ENCODE results near the gene TBC1D14. TPM values are rescaled to one million over a fixed set of nuclear protein-coding genes. Genes with fewer than 3 reads are reported as not detected.
A peak's percentile ranks its signal among the peaks of the same experiment; 100 is the strongest.

Gene TBC1D14
- total and polyA plus RNA-seq, 10 donors: 13.7 to 114 (median 68.4) TPM

DNA sequence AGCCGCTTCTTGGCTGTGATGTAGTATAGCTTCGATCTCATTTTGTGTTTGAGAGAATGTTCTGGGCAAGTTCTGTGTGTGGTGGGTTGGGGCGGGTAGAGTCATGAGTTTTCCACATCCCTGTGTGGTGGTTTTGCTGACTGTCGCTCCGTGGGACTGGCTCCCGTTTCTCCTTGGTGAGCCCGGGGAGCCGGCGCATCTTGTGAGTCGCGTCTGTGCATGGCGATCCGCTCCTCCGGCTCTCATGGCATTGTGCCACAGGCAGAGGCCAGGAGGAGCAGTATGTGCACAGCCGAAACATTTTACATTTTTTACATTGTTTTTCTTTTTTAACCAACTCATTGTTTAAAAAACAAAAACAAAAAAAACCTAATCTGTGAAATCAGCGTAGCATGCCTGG is 27.7 kb upstream of the TBC1D14 start:
- Histone ChIP-seq H3K27me3 (replicated peaks in 1 of 7) (no peaks in the 10 kb centered on the region), H3K36me3 (peaks cover 3 to 74% (median 52%) of the 10 kb centered on the region in 6 donors), H3K27ac (no peak overlapping the region), H3K9me3 (no peaks in the 10 kb centered on the region), H3K4me3 (no peak overlapping the region), H3K4me1 (peaks cover 9 to 20% (median 14%) of the 10 kb centered on the region in 6 donors)
- DNase-seq: no peak
- 90 to 97% (median 93%) methylated on average over 16 of the region's 16 CpGs for WGBS, 5 donors
- TF ChIP-seq POLR2A (IDR thresholded peaks at IDR 0.05): no peak
- TF ChIP-seq POLR2AphosphoS5 (IDR thresholded peaks at IDR 0.05): peak in 1 of 3 donors; percentile 33
- intact Hi-C loops (cut with DNase I; ENCODE audit: low total_unique reads): no loop called here

DNA sequence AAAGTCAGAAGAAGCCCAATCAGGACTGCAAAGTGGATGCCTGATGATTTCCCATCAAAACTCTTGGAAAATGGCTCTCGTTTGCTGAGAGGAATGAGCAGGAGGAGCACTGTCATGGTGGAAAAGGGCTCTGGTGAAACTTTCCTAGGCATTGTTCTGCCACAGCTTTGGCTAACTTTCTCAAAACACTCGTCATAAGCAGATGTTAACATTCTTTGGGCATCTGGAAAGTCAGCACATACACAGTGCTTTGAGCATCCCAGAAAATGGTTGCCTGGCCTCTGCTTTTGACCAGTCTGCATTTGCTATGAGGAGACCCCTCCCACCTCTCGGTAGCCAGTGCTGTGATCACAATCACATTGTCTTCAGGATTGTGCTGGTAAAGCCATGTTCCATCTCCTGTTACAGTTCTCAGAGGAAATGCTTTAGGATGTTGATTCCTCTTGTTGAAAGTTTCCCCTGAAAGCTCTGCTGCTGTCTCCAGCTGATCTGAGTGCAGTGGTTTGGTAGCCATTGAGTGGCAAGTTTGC is 25.2 kb upstream of the TBC1D14 start:
- Histone ChIP-seq H3K27ac (no peak overlapping the region), H3K4me1 (peaks cover 21 to 42% (median 35%) of the 10 kb centered on the region in 6 donors), H3K4me3 (no peak overlapping the region), H3K9me3 (no peaks in the 10 kb centered on the region), H3K36me3 (peaks cover 3 to 49% (median 32%) of the 10 kb centered on the region in 6 donors), H3K27me3 (replicated peaks in 1 of 7) (no peaks in the 10 kb centered on the region)
- DNase-seq: no peak
- 87 to 95% (median 91%) methylated on average over 3 of the region's 3 CpGs for WGBS, 5 donors
- TF ChIP-seq POLR2AphosphoS5 (IDR thresholded peaks at IDR 0.05): peak in 1 of 3 donors; percentile 7
- TF ChIP-seq, protein P1, sequence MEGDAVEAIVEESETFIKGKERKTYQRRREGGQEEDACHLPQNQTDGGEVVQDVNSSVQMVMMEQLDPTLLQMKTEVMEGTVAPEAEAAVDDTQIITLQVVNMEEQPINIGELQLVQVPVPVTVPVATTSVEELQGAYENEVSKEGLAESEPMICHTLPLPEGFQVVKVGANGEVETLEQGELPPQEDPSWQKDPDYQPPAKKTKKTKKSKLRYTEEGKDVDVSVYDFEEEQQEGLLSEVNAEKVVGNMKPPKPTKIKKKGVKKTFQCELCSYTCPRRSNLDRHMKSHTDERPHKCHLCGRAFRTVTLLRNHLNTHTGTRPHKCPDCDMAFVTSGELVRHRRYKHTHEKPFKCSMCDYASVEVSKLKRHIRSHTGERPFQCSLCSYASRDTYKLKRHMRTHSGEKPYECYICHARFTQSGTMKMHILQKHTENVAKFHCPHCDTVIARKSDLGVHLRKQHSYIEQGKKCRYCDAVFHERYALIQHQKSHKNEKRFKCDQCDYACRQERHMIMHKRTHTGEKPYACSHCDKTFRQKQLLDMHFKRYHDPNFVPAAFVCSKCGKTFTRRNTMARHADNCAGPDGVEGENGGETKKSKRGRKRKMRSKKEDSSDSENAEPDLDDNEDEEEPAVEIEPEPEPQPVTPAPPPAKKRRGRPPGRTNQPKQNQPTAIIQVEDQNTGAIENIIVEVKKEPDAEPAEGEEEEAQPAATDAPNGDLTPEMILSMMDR (IDR thresholded peaks at IDR 0.05 in 8 of 11, conservative IDR thresholded peaks at IDR 0.05 in 3 of 11): no peak
- intact Hi-C loops (cut with DNase I; ENCODE audit: low total_unique reads): no loop called here

DNA sequence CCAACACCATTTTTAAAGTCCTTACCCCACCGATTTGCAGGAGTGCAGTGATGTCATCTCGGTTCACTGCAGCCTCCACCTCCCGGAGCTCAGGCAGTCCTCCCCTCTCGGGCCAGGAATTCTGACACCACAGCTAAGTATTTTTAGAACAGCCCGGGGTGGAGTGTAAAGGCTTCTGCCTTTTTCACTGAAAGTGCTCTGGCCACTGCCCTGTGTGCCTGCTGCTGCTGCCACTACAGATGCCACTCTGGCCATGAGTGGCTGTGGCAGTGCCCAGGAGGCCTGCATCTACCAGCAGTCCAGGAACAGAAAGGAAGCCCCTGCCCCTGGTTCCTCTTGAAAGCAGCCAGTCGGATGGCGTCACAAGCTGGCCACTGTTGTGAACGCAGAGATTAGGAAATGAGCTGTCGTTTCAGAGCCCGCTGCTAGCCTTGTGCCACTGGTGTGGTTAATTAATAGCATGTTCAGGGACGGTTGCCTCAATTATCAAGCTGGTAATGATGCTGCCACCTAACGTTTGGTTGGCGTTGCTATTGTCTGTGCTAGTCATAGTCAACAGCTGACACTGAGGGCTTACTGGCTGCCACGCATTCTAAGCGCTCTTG is 23.6 kb upstream of the TBC1D14 start:
- Histone ChIP-seq H3K4me1 (peaks cover 21 to 53% (median 36%) of the 10 kb centered on the region in 6 donors), H3K4me3 (no peak overlapping the region), H3K27me3 (replicated peaks in 1 of 7) (no peaks in the 10 kb centered on the region), H3K27ac (peak overlapping the region; percentile 12 to 87 (median 70)), H3K36me3 (peaks cover 3 to 36% (median 21%) of the 10 kb centered on the region in 6 donors), H3K9me3 (peaks cover 0 to 14% (median 8%) of the 10 kb centered on the region in 8 donors)
- DNase-seq: peak; percentile 89
- 30 to 46% (median 39%) methylated on average over 12 to 15 of the region's 15 CpGs for WGBS, 5 donors
- intact Hi-C loops (cut with DNase I; ENCODE audit: low total_unique reads): no loop called here
- TF ChIP-seq POLR2AphosphoS5 (IDR thresholded peaks at IDR 0.05) (peak; percentile 61 to 79 (median 61)), POLR2A (IDR thresholded peaks at IDR 0.05) (no peak)
- TF ChIP-seq, protein P1 (IDR thresholded peaks at IDR 0.05 in 8 of 11, conservative IDR thresholded peaks at IDR 0.05 in 3 of 11): peak in 7 of 11 experiments; percentile 17 to 57 (median 47)

DNA sequence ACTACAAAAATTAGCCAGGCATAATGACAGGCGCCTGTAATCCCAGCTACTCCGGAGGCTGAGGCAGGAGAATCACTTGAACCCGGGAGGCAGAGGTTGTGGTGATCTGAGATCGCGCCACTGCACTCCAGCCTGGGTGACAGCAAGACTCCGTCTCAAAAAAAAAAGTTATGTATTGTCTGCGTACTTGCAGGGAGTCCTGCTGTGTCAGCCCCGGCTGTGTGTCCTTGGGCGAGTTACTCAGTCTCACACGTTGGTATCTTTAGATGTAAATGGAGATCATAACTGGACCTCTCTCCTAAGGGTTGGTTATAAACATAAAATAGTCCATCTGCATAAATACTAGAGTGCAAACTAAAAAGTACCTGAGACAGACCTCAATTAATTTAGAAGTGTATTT is 22.7 kb upstream of the TBC1D14 start:
- H3K27me3 ChIP-seq (replicated peaks in 1 of 7): no peaks in the 10 kb centered on the region
- H3K4me3 ChIP-seq: no peak overlapping the region
- intact Hi-C loops (cut with DNase I; ENCODE audit: low total_unique reads): no loop called here
- H3K36me3 ChIP-seq: peaks cover 0 to 28% (median 14%) of the 10 kb centered on the region in 6 donors
- peaks cover 25 to 61% (median 44%) of the 10 kb centered on the region in 6 donors for H3K4me1 ChIP-seq
- H3K27ac ChIP-seq: peak overlapping the region in 7 of 8 donors; percentile 12 to 87 (median 77)
- TF ChIP-seq POLR2A (IDR thresholded peaks at IDR 0.05): no peak
- no peak for TF ChIP-seq POLR2AphosphoS5 (IDR thresholded peaks at IDR 0.05)
- TF ChIP-seq, protein P1 (IDR thresholded peaks at IDR 0.05 in 8 of 11, conservative IDR thresholded peaks at IDR 0.05 in 3 of 11): no peak
- H3K9me3 ChIP-seq: peaks cover 0 to 15% (median 9%) of the 10 kb centered on the region in 8 donors
- WGBS, 5 donors: 71 to 93% (median 79%) methylated on average over 10 of the region's 10 CpGs
- no peak for DNase-seq

Data from spleen (tissue), 11 donors.